ENCODE measurements around the gene DLG5. TPM values are rescaled to one million over a fixed set of nuclear protein-coding genes. Genes with fewer than 3 reads are reported as not detected.
A peak's percentile ranks its signal among the peaks of the same experiment; 100 is the strongest.

Gene DLG5
- total RNA-seq, 1 experiment from 2014 or later: 81.7 TPM

DNA sequence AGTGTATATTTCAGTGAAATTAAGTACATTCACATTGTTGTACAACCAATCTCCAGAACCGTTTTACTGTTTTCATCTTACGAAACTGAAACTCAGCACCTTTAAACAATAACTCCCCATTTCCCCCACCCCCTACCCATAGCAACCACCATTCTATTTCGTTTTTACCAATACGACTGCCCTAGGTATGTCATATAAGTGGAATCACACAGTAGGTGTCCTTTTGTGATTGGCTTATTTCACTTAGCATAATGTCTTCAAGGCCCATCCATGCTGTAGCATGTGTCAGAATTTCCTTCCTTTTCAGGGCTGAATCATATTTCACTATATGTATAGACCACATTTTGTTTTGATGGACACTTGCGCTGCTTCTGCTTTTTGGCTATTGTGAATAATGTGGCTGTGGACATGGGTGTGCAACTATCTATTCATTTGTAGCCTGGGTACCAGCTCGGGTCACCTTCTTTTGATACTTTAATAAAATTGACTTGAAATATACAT, 34.3 kb upstream of the DLG5 start:
- no TSS peak for BruUV-seq (replicated peaks)
- TF ChIP-seq EZH2 (IDR thresholded peaks at IDR 0.05; ENCODE audit: low read depth): no peak
- TF ChIP-seq, protein P1, sequence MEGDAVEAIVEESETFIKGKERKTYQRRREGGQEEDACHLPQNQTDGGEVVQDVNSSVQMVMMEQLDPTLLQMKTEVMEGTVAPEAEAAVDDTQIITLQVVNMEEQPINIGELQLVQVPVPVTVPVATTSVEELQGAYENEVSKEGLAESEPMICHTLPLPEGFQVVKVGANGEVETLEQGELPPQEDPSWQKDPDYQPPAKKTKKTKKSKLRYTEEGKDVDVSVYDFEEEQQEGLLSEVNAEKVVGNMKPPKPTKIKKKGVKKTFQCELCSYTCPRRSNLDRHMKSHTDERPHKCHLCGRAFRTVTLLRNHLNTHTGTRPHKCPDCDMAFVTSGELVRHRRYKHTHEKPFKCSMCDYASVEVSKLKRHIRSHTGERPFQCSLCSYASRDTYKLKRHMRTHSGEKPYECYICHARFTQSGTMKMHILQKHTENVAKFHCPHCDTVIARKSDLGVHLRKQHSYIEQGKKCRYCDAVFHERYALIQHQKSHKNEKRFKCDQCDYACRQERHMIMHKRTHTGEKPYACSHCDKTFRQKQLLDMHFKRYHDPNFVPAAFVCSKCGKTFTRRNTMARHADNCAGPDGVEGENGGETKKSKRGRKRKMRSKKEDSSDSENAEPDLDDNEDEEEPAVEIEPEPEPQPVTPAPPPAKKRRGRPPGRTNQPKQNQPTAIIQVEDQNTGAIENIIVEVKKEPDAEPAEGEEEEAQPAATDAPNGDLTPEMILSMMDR (conservative IDR thresholded peaks at IDR 0.05): no peak
- no peak overlapping the region for H3K27ac ChIP-seq
- no peaks in the 10 kb centered on the region for H3K79me2 ChIP-seq (ENCODE audit: low read depth)
- H3K9me2 ChIP-seq (ENCODE audit: insufficient read depth): no peaks in the 10 kb centered on the region
- DNase-seq: no peak
- POLR2A ChIA-PET (ENCODE audit: unreplicated experiment): no interaction called here
- H3K4me2 ChIP-seq: no peak overlapping the region
- peaks cover 11% of the 10 kb centered on the region for H3K4me1 ChIP-seq (replicated peaks; ENCODE audit: insufficient read depth)
- H3F3A ChIP-seq (ENCODE audit: insufficient read depth, low read depth): peaks cover 6% of the 10 kb centered on the region; the same call in 1 of the 2 replicates
- H3K27me3 ChIP-seq (ENCODE audit: insufficient read depth, low read depth): no peaks in the 10 kb centered on the region
- H3K4me3 ChIP-seq: no peak overlapping the region
- H4K20me1 ChIP-seq (ENCODE audit: insufficient read depth): no peaks in the 10 kb centered on the region
- CTCF ChIA-PET: no interaction called here
- H3K9me3 ChIP-seq (ENCODE audit: insufficient read depth, low read depth): no peaks in the 10 kb centered on the region
- no peaks in the 10 kb centered on the region for H3K36me3 ChIP-seq (ENCODE audit: low read depth)
- no peak overlapping the region for H2AFZ ChIP-seq
- intact Hi-C loops (cut with micrococcal nuclease; ENCODE audit: unreplicated experiment): no loop called here

DNA sequence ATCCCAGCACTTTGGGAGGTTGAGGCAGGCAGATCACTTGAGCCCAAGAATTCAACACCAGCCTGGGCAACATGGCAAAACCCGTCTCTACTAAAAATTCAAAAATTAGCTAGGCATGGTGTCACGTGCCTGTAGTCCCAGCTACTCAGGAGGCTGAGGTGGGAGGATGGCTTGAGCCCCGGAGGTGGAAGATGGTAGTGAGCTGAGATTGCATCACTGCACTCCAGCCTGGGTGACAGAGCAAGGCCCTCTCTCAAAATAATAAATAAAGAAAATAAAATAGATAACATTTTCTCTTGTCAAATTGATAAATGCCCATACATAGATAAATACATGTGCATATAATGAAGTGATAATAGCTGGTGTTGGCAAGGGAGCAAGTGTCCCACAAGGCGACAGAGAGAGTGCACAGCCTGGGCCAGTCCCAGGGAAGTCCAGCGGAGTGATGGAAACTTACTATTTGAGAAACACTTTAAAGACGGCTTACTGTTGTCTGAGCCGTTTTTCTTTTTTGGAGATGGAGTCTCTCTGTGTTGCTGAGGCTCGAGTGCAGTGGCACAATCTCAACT, 33.4 kb upstream of the DLG5 start:
- H3K27ac ChIP-seq: no peak overlapping the region
- BruUV-seq (replicated peaks): no TSS peak
- H3K9me3 ChIP-seq (ENCODE audit: insufficient read depth, low read depth): no peaks in the 10 kb centered on the region
- no peaks in the 10 kb centered on the region for H3K27me3 ChIP-seq (ENCODE audit: insufficient read depth, low read depth)
- no peak overlapping the region for H2AFZ ChIP-seq
- ChIA-PET CTCF (no interaction called here), POLR2A (ENCODE audit: unreplicated experiment) (no interaction called here)
- no peak overlapping the region for H3K4me3 ChIP-seq
- H3K36me3 ChIP-seq (ENCODE audit: low read depth): no peaks in the 10 kb centered on the region
- H3K4me2 ChIP-seq: no peak overlapping the region
- no peaks in the 10 kb centered on the region for H3K79me2 ChIP-seq (ENCODE audit: low read depth)
- peaks cover 2% of the 10 kb centered on the region; the same call in 1 of the 2 replicates for H3K4me1 ChIP-seq (replicated peaks; ENCODE audit: insufficient read depth)
- no peaks in the 10 kb centered on the region for H4K20me1 ChIP-seq (ENCODE audit: insufficient read depth)
- H3K9me2 ChIP-seq (ENCODE audit: insufficient read depth): no peaks in the 10 kb centered on the region
- no peak for TF ChIP-seq EZH2 (IDR thresholded peaks at IDR 0.05; ENCODE audit: low read depth)
- TF ChIP-seq, protein P1 (conservative IDR thresholded peaks at IDR 0.05): no peak
- H3F3A ChIP-seq (ENCODE audit: insufficient read depth, low read depth): peaks cover 3% of the 10 kb centered on the region; the same call in 1 of the 2 replicates
- no peak for DNase-seq
- intact Hi-C loops (cut with micrococcal nuclease; ENCODE audit: unreplicated experiment): no loop called here

DNA sequence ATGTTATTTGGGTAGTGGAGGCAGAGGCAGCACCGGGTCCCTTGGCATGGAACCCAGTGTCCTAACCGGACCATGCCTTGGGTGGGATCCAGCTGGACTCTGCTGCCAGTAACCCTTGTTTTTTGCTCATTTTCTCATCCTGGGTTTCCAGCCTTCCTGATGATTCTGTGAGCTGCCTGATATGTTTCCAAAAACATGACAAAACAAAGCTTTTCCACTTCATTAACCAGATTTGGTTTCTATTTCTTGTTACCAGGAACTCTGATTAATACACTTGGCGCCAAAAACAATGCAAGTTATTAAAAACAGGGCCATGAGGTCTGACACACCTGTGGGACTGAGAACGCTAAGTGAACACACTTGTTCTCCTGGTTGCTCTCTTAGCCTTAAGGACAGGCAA, 32.8 kb upstream of the DLG5 start:
- Histone ChIP-seq H3K4me2 (no peak overlapping the region), H3K27me3 (ENCODE audit: insufficient read depth, low read depth) (no peaks in the 10 kb centered on the region), H4K20me1 (ENCODE audit: insufficient read depth) (no peaks in the 10 kb centered on the region), H3K9me2 (ENCODE audit: insufficient read depth) (no peaks in the 10 kb centered on the region), H3F3A (ENCODE audit: insufficient read depth, low read depth) (no peaks in the 10 kb centered on the region), H3K4me3 (no peak overlapping the region), H3K27ac (no peak overlapping the region), H3K9me3 (ENCODE audit: insufficient read depth, low read depth) (no peaks in the 10 kb centered on the region), H2AFZ (no peak overlapping the region), H3K4me1 (replicated peaks; ENCODE audit: insufficient read depth) (no peaks in the 10 kb centered on the region), H3K79me2 (ENCODE audit: low read depth) (no peaks in the 10 kb centered on the region), H3K36me3 (ENCODE audit: low read depth) (no peaks in the 10 kb centered on the region)
- peak in 1 of 2 experiments; percentile 67 for DNase-seq
- intact Hi-C loops (cut with micrococcal nuclease; ENCODE audit: unreplicated experiment): no loop called here
- no TSS peak for BruUV-seq (replicated peaks)
- ChIA-PET POLR2A (ENCODE audit: unreplicated experiment) (no interaction called here), CTCF (interaction anchor here (0.6 kb wide), 1 partner anchor 14 kb away, joined by 3 read pairs; no protein-coding TSS in a partner anchor)
- TF ChIP-seq, protein P1 (conservative IDR thresholded peaks at IDR 0.05): no peak
- no peak for TF ChIP-seq EZH2 (IDR thresholded peaks at IDR 0.05; ENCODE audit: low read depth)

All from PC-9 (cell line).